HG03520 (cell line): ENCODE data around the gene TAF1.
"Not testable (repeated sequence)": the region's sequence is repeated elsewhere in the genome, so short reads cannot be mapped to it uniquely, and the experiment has no call there.

Experiments used
- ATAC-seq: cut with Tn5 transposase; IDR thresholded peaks from one replicate; pipeline ENCODE4 v1.9.1; 2021; ENCODE audit warnings: mild to moderate bottlenecking, moderate library complexity; ENCODE audit not compliant: unreplicated experiment

Gene TAF1

GRCh38 chrX:71438750-71439149 is 72.6 kb downstream of the TAF1 start:
- ATAC-seq: no peak

- ATAC-seq: no peak
Measured at GRCh38 chrX:71439420-71439819, 73.3 kb downstream of the TAF1 start.

- ATAC-seq: no peak
Measured at GRCh38 chrX:71439896-71440295, 73.7 kb downstream of the TAF1 start.

DNA sequence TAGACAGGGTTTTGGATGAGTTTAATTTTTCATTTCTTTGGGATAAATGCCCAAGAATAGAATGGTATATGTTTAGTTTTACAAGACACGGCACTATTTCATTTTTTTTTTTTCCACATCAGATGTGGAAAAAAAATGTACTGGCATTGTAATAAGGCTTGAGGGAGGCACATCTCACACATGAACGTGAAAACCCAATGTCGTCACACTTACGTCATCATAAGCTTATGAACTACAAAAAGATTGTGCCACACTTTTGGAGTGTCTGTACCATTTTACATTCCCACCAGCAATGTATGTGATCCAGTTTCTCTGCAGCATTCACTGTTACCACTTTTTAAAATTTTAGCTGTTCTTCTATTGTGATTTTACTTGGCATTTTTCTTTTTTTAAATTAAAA is 74.2 kb downstream of the TAF1 start:
- no peak for ATAC-seq

- not testable (repeated sequence) for ATAC-seq
Measured at GRCh38 chrX:71441809-71442208, 75.7 kb downstream of the TAF1 start.

DNA sequence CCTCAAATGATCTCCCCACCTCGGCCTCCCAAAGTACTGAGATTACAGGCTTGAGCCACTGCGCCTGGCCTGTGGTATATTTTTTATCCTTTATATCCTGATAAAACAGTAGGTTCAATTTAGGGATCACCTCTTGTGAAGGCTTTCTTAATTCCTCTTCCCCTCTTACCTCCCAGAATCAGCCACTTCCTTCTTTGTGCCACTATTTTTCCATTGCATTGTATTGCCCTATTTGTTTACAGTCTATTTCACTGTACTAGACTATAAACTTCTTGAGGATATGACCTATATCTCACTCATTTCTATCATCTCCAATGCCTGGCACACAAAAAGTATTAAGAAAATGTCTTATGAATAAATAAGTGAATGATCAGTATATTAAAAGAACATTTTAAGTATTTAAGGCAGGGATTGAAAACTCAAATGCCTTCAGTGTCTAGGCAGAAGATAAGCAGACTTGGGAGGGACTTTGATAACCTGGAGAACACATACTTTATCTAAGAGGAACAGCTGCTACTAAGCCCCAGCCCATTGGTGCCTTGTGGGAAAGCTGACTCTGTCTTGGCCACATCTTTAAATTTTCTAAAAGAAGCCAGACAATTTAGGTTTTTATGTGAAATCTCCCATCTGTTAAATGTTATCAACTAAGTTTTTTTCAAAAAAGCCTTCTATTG is 84.4 kb downstream of the TAF1 start:
- ATAC-seq: no peak

GRCh38 chrX:71451518-71451917 is 85.4 kb downstream of the TAF1 start:
- not testable (repeated sequence) for ATAC-seq

DNA sequence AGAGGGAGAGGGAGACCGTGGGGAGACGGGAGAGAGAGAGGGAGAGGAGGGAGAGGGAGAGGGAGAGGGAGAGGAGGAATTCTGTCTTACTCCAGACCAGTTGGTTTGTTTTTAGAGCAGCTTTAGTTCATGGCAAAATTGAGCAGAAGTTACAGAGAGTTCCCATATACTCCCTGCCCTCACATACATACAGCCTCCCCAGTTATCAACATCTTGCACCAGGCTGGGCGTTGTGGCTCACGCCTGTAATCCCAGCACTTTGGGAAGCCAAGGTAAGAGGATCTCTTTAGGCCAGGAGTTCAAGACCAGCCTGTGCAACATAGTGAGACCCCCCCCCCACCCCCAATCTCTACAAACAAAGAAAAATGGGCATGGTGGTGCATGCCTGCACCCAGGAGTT is 86.9 kb downstream of the TAF1 start:
- no peak for ATAC-seq

DNA sequence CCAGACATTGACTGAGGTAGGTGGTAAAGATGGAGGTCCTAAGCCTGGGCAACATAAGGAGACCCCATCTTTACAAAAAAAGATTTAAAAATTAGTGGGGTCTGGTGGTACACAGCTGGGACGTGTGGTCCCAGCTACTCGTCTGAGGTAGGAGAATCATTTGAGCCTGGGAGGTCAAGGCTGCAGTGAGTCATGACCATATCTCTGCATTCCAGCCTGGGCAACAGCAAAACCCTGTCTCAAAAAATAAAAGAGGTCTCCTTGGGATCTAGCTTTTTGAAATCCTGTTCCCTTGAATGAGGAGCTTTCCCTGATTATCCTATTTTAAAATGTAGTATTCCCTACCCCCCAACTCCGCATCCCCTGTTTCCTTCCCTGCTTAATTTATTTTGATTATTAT is 88.1 kb downstream of the TAF1 start:
- no peak for ATAC-seq

GRCh38 chrX:71458866-71459265 is 92.7 kb downstream of the TAF1 start:
- no peak for ATAC-seq

GRCh38 chrX:71464968-71465367 is 98.8 kb downstream of the TAF1 start:
- ATAC-seq: no peak

DNA sequence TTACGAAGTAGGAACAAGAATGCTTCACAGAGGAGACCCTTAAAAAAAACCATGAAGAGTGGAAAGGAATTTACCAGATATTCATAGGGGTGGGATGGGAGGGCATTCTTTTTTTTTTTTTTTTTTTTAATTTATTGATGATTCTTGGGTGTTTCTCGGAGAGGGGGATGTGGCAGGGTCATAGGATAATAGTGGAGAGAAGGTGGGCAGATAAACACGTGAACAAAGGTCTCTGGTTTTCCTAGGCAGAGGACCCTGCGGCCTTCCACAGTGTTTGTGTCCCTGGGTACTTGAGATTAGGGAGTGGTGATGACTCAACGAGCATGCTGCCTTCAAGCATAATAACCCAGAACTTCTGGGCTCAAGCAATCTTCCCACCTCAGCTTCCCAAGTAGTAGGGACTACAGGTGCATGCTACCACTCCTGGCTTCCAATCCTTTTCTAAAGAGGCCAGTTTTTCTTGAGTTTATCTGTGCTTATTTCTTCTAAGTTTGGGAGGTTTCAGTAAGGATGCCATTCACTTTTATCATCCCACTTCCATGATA is 100.9 kb downstream of the TAF1 start:
- ATAC-seq: no peak

DNA sequence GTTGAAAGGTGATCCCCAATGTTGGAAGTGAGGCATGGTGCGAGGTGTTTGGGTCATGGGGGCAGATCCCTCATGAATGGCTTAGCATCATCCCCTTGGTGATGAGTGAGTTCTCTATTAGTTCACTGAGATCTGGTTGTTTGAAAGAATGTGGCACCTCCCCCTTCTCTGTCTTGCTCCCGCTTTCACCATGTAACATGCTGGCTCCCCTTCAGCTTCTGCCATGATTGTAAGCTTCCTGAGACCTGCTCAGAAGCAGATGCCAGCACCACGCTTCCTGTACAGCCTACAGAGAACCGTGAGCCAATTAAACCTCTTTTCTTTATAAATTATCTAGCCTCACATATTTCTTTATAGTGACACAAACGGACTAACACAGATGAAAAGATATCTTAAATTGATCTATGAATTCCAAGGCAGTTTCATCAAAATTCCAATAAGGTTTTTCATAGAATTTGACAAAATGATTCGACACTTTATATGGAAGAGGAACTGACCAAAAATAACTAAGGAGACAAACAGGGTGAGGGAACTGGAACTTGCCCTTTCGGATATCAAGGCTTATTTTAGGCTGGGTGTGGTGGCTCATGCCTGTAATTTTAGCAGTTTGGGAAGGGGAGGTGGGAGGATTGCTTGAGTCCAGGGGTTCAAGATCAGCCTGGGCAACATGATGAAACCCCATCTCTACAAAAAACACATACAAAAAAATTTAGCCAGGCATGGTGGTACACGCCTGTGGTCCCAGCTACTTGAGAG is 109.8 kb downstream of the TAF1 start:
- ATAC-seq: no peak

DNA sequence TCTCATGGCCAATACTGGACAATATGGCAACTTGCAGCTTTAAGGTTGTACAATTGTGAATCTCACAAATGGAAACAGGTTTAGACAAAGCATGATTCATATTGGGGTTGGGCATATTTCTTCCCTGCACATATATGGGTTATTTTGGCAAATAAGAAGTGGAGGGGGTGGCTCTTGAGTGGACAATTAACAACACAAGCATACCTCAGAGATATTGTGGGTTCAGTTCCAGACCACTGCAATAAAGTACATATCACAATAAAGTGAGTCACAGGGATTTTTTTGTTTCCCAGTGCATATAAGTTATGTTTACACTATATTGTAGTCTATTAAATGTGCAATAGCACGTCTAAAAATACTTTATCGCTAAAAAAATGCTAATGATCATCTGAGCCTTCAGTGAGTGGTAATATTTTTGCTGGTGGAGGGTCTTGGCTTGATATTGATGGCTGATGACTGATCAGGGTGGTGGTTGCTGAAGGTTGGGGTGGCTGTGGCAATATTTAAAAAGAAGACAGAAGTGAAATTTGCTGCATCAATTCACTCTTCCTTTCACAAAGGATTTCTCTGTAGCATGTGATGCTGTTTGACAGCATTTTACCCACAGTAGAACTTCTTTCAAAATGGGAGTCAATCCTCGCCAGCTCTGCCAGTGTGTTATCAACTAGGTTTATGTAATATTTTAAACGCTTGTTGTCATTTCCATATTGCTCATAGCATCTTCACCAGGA is 116.2 kb downstream of the TAF1 start:
- ATAC-seq: no peak

- no peak for ATAC-seq
Measured at GRCh38 chrX:71487814-71488213, 121.7 kb downstream of the TAF1 start.

DNA sequence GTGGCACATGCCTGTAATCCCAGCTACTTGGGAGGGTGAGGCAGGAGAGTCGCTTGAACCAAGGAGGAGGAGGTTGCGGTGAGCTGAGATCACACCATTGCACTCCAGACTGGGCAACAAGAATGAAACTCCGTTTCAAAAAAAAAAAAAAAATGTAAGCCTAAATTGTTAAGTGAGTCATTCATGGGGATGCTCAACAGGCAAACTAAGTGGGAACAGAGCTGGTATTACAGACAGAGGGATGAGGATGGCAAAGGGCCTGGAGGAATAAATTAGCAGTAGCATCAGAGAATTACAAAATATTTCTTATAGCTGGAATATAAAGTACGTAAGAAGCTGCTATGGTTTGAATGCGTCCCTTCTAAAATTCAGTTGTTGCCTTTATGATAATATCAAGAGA is 123.4 kb downstream of the TAF1 start:
- ATAC-seq: no peak

DNA sequence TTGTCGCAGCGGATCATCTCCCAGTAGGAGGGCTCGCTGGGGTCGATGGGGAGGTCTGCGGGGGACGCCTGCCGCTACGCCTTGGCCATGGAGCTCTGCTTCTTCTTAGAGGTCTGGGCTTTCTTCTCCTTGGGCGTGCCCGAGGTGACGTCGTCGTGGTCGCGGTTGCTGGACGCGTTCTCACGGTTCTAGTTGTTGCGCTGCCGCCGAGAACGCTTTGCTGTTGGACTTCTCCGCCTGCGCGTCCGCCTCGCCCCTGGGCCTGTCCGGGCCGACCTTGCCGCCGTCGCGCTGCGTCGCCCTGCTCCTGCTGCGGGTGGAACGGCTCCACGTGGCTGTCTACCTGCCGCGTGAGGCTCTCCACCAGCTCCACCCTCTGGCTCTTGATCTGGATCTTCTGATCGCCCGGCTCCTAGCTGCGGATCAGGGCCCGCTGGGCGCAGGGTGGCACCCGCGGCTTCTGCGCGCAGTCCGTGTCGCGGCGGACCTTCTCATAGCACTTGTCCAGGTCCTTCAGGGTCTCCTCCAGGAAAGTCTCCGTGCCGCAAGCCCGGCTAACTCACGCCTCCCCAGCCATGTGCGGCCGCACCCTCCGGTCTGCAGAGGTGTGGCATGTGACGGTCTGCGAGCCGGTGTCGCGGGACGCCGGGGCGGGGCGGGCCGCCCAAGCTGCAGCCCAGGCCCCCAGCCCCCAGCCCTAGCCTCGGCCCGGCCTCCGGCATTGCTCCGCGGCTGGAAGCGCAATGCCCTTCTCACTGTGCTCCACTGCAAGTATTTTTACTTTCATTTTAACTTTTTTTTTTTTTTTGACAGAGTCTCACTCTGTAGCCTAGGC is 126.3 kb downstream of the TAF1 start:
- no peak for ATAC-seq

GRCh38 chrX:71493111-71493613 is 127.0 kb downstream of the TAF1 start:
- ATAC-seq: no peak

GRCh38 chrX:71495979-71496378 is 129.8 kb downstream of the TAF1 start:
- not testable (repeated sequence) for ATAC-seq

GRCh38 chrX:71496476-71496875 is 130.3 kb downstream of the TAF1 start:
- ATAC-seq: no peak

- not testable (repeated sequence) for ATAC-seq
Measured at GRCh38 chrX:71502080-71502479, 135.9 kb downstream of the TAF1 start.
